GM19023 (cell line): ENCODE measurements around the gene EML6.

Experiments used
- ATAC-seq: cut with Tn5 transposase; IDR thresholded peaks from one replicate; pipeline ENCODE4 v1.9.1; 2021; ENCODE audit warnings: mild to moderate bottlenecking, moderate library complexity; ENCODE audit not compliant: unreplicated experiment

Gene EML6

GRCh38 chr2:54789878-54790277 lies 66.4 kb downstream of the EML6 start:
- no peak for ATAC-seq

- ATAC-seq = no peak
These were observed 68.4 kb downstream of the EML6 start for GRCh38 chr2:54791831-54792230.

- no peak for ATAC-seq
These were observed 73.8 kb downstream of the EML6 start for GRCh38 chr2:54797307-54797706.

- no peak for ATAC-seq
These were observed 77.9 kb downstream of the EML6 start for GRCh38 chr2:54801352-54801751.

GRCh38 chr2:54803783-54804751 lies 80.6 kb downstream of the EML6 start:
- ATAC-seq = no peak

- no peak for ATAC-seq
These were observed 81.8 kb downstream of the EML6 start for GRCh38 chr2:54805255-54805654.

GRCh38 chr2:54806975-54807374 lies 83.5 kb downstream of the EML6 start:
- no peak for ATAC-seq

- ATAC-seq = no peak
These were observed 85.2 kb downstream of the EML6 start for GRCh38 chr2:54808661-54809060.

GRCh38 chr2:54809819-54810218 lies 86.4 kb downstream of the EML6 start:
- ATAC-seq = no peak

GRCh38 chr2:54810246-54810645 lies 86.8 kb downstream of the EML6 start:
- no peak for ATAC-seq

- ATAC-seq = no peak
These were observed 90.1 kb downstream of the EML6 start for GRCh38 chr2:54813584-54813983.

GRCh38 chr2:54814389-54815147 lies 91.1 kb downstream of the EML6 start:
- no peak for ATAC-seq

GRCh38 chr2:54815148-54815539 lies 91.7 kb downstream of the EML6 start:
- ATAC-seq = no peak

- ATAC-seq = no peak
These were observed 94.8 kb downstream of the EML6 start for GRCh38 chr2:54818226-54818625.

- no peak for ATAC-seq
These were observed 97.1 kb downstream of the EML6 start for GRCh38 chr2:54820558-54820957.

- no peak for ATAC-seq
These were observed 101.1 kb downstream of the EML6 start for GRCh38 chr2:54824567-54824966.

GRCh38 chr2:54830546-54830945 lies 107.1 kb downstream of the EML6 start:
- ATAC-seq = no peak

- no peak for ATAC-seq
These were observed 108.0 kb downstream of the EML6 start for GRCh38 chr2:54831480-54831879.

GRCh38 chr2:54834721-54835120 lies 111.3 kb downstream of the EML6 start:
- no peak for ATAC-seq

GRCh38 chr2:54836477-54836876 lies 113.0 kb downstream of the EML6 start:
- no peak for ATAC-seq

GRCh38 chr2:54838585-54839035 lies 115.1 kb downstream of the EML6 start:
- ATAC-seq = peak; percentile 72
